NCI-H748 (cell line): ENCODE results near the gene CBLN1.

Source experiments
- DNase-seq: peaks from one replicate; lab custom pipeline; 2025; ENCODE audit not compliant: unreplicated experiment; lab: John Stamatoyannopoulos, UW

The CBLN1 gene

GRCh38 chr16:49281480-49281842 is at the start of gene CBLN1:
TSS of gene CBLN1 (minus strand) at chr16:49281838. CDS start at chr16:49281465, 373 bp downstream.
- no peak for DNase-seq

GRCh38 chr16:49330562-49331201 is 49.0 kb upstream of the CBLN1 start:
- DNase-seq: no peak

GRCh38 chr16:49328325-49328724 is 46.7 kb upstream of the CBLN1 start:
- no peak for DNase-seq

- DNase-seq: no peak
Observed at GRCh38 chr16:49327466-49327865, 45.8 kb upstream of the CBLN1 start.

GRCh38 chr16:49324703-49325102 is 43.1 kb upstream of the CBLN1 start:
- DNase-seq: no peak

GRCh38 chr16:49315602-49316001 is 34.0 kb upstream of the CBLN1 start:
- DNase-seq: no peak

- peak; percentile 58 for DNase-seq
Observed at GRCh38 chr16:49312389-49312985, 30.8 kb upstream of the CBLN1 start.

- DNase-seq: no peak
Observed at GRCh38 chr16:49311823-49312222, 30.2 kb upstream of the CBLN1 start.

GRCh38 chr16:49307176-49307575 is 25.5 kb upstream of the CBLN1 start:
- no peak for DNase-seq

GRCh38 chr16:49305406-49305805 is 23.8 kb upstream of the CBLN1 start:
- DNase-seq: no peak

- DNase-seq: no peak
Observed at GRCh38 chr16:49292413-49292812, 10.8 kb upstream of the CBLN1 start.

GRCh38 chr16:49287572-49287971 is 5.9 kb upstream of the CBLN1 start:
- no peak for DNase-seq

GRCh38 chr16:49284962-49285361 is 3.3 kb upstream of the CBLN1 start:
- DNase-seq: no peak

- DNase-seq: peak; percentile 36
Observed at GRCh38 chr16:49283376-49284049, 1.9 kb upstream of the CBLN1 start.

GRCh38 chr16:49282690-49283375 is 1.2 kb upstream of the CBLN1 start:
- peak; percentile 71 for DNase-seq

GRCh38 chr16:49281843-49282642 is 405 bp upstream of the CBLN1 start:
- peak; percentile 94 for DNase-seq

- peak; percentile 38 for DNase-seq
Observed at GRCh38 chr16:49280841-49281371, 732 bp downstream of the CBLN1 start.

GRCh38 chr16:49280105-49280741 is 1.4 kb downstream of the CBLN1 start:
- peak; percentile 22 for DNase-seq

GRCh38 chr16:49278944-49279725 is 2.5 kb downstream of the CBLN1 start:
- no peak for DNase-seq

GRCh38 chr16:49278567-49278827 is 3.1 kb downstream of the CBLN1 start:
- no peak for DNase-seq
